ENCODE data around the gene PAPLN. TPM values are rescaled to one million over a fixed set of nuclear protein-coding genes. Genes with fewer than 3 reads are reported as not detected.

PAPLN gene
- total and polyA plus RNA-seq, 9 of the 15 experiments (the other 6 are each of a cell fraction or from before 2014, with no cell fraction given), result 0.43 to 3.5 (median 1.7) TPM

DNA sequence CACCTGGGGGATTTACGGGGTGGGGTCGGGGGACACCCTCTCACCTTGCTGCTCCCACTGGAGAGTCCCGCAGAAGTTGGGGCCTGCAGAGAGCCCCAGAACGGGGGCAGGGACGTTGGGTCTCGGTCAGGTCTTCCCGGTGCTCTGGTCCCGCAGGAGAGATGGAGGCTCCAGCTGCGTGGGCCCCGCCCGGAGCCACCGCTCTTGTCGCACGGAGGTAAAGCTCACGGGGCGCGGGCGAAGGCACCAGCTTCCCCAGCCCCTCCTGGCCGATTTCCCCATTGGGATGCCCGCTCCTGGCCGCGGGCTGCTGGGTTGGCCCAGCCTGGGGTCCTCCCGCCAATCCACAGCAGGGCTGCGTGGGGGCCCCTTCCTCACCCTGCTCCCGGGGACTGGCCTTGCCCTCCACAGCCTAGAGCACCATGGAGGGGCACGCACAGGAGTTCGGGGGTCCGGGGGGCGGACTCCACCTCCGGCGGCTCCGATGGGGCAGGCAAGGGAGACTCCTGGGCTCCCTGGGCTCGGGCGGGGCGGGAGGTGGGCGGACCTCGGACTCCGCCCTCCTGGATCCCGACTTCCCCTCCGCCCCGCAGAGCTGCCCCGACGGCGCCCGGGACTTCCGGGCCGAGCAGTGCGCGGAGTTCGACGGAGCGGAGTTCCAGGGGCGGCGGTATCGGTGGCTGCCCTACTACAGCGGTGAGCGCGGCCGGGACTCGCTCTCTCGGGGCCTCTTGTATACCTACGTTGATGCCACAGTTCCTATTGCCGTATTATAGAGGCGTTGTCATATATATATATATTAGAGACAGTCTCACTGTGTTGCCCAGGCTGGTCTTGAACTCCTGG is 8.4 kb downstream of the PAPLN start (continued):
- TF ChIP-seq, protein P1, sequence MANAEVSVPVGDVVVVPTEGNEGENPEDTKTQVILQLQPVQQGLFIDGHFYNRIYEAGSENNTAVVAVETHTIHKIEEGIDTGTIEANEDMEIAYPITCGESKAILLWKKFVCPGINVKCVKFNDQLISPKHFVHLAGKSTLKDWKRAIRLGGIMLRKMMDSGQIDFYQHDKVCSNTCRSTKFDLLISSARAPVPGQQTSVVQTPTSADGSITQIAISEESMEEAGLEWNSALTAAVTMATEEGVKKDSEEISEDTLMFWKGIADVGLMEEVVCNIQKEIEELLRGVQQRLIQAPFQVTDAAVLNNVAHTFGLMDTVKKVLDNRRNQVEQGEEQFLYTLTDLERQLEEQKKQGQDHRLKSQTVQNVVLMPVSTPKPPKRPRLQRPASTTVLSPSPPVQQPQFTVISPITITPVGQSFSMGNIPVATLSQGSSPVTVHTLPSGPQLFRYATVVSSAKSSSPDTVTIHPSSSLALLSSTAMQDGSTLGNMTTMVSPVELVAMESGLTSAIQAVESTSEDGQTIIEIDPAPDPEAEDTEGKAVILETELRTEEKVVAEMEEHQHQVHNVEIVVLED (CRISPR knock-in tag; IDR thresholded peaks at IDR 0.05), result no peak
- no peak for TF ChIP-seq ZNF586 (CRISPR knock-in tag; conservative IDR thresholded peaks at IDR 0.05)
- TF ChIP-seq, protein P2, sequence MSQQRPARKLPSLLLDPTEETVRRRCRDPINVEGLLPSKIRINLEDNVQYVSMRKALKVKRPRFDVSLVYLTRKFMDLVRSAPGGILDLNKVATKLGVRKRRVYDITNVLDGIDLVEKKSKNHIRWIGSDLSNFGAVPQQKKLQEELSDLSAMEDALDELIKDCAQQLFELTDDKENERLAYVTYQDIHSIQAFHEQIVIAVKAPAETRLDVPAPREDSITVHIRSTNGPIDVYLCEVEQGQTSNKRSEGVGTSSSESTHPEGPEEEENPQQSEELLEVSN (IDR thresholded peaks at IDR 0.05; ENCODE audit: borderline replicate concordance in 1 of 2, extremely low read depth in 1 of 2, insufficient read depth in 1 of 2, insufficient read length in 1 of 2, low read depth in 1 of 2, low read length in 1 of 2, poor library complexity in 1 of 2, severe bottlenecking in 1 of 2), result peak in 1 of 2 experiments; percentile 35
- TF ChIP-seq NR2C2 (CRISPR knock-in tag; IDR thresholded peaks at IDR 0.05), result no peak
- no peak for TF ChIP-seq NR2C2 (tag; IDR thresholded peaks at IDR 0.05)
- TF ChIP-seq, protein P3, sequence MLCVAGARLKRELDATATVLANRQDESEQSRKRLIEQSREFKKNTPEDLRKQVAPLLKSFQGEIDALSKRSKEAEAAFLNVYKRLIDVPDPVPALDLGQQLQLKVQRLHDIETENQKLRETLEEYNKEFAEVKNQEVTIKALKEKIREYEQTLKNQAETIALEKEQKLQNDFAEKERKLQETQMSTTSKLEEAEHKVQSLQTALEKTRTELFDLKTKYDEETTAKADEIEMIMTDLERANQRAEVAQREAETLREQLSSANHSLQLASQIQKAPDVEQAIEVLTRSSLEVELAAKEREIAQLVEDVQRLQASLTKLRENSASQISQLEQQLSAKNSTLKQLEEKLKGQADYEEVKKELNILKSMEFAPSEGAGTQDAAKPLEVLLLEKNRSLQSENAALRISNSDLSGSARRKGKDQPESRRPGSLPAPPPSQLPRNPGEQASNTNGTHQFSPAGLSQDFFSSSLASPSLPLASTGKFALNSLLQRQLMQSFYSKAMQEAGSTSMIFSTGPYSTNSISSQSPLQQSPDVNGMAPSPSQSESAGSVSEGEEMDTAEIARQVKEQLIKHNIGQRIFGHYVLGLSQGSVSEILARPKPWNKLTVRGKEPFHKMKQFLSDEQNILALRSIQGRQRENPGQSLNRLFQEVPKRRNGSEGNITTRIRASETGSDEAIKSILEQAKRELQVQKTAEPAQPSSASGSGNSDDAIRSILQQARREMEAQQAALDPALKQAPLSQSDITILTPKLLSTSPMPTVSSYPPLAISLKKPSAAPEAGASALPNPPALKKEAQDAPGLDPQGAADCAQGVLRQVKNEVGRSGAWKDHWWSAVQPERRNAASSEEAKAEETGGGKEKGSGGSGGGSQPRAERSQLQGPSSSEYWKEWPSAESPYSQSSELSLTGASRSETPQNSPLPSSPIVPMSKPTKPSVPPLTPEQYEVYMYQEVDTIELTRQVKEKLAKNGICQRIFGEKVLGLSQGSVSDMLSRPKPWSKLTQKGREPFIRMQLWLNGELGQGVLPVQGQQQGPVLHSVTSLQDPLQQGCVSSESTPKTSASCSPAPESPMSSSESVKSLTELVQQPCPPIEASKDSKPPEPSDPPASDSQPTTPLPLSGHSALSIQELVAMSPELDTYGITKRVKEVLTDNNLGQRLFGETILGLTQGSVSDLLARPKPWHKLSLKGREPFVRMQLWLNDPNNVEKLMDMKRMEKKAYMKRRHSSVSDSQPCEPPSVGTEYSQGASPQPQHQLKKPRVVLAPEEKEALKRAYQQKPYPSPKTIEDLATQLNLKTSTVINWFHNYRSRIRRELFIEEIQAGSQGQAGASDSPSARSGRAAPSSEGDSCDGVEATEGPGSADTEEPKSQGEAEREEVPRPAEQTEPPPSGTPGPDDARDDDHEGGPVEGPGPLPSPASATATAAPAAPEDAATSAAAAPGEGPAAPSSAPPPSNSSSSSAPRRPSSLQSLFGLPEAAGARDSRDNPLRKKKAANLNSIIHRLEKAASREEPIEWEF (CRISPR knock-in tag; IDR thresholded peaks at IDR 0.05), result no peak
- peak; percentile 11; the same call in 1 of the 2 replicates for TF ChIP-seq ZBTB7A (IDR thresholded peaks at IDR 0.05; ENCODE audit: borderline replicate concordance, control insufficient read depth, low read depth, low read length)
- peak in 1 of 2 experiments; percentile 64; a peak in 2 of 4 replicates for TF ChIP-seq MAZ (CRISPR knock-in tag; conservative IDR thresholded peaks at IDR 0.05 in 1 of 2, IDR thresholded peaks at IDR 0.05 in 1 of 2)
- TF ChIP-seq ZNF445 (CRISPR knock-in tag; IDR thresholded peaks at IDR 0.05; ENCODE audit: low read depth), result no peak
- TF ChIP-seq TAF1 (IDR thresholded peaks at IDR 0.05; ENCODE audit: control insufficient read depth, extremely low read depth, insufficient read depth, low read length, severe bottlenecking), result peak; percentile 72
- TF ChIP-seq ATF7 (IDR thresholded peaks at IDR 0.05), result 0 out of 2 replicates have a peak, but pooled peaks have one; percentile 20
- no peak for TF ChIP-seq MTA3 (IDR thresholded peaks at IDR 0.05; ENCODE audit: borderline replicate concordance)
- TF ChIP-seq, protein P4, sequence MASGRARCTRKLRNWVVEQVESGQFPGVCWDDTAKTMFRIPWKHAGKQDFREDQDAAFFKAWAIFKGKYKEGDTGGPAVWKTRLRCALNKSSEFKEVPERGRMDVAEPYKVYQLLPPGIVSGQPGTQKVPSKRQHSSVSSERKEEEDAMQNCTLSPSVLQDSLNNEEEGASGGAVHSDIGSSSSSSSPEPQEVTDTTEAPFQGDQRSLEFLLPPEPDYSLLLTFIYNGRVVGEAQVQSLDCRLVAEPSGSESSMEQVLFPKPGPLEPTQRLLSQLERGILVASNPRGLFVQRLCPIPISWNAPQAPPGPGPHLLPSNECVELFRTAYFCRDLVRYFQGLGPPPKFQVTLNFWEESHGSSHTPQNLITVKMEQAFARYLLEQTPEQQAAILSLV (tag; IDR thresholded peaks at IDR 0.05), result no peak
- no peak for TF ChIP-seq ZNF75A (CRISPR knock-in tag; IDR thresholded peaks at IDR 0.05)
- TF ChIP-seq GTF2F1 (IDR thresholded peaks at IDR 0.05; ENCODE audit: low read depth, low read length), result no peak
- TF ChIP-seq HNRNPH1 (optimal IDR thresholded peaks at IDR 0.05; ENCODE audit: low read depth, low read length), result no peak
- TF ChIP-seq KHSRP (IDR thresholded peaks at IDR 0.05), result no peak
